WERI-Rb-1 (cell line): ENCODE measurements around the gene CYP27C1.

Source experiments
- DNase-seq: peaks from one replicate; pipeline ENCODE4 v3.0.0-alpha.2; 2020
- H3K27ac ChIP-seq: fragments of 250-450 bp; sonication (Bioruptor Pico); 2 replicates; pipeline ENCODE4 v1.5.1; 2020; ENCODE audit warnings: mild to moderate bottlenecking, moderate library complexity
- H3K27me3 ChIP-seq: fragments of 250-450 bp; sonication (Bioruptor Pico); 2 replicates; pipeline ENCODE4 v1.5.1; 2021; ENCODE audit warnings: mild to moderate bottlenecking, low read depth, moderate library complexity; ENCODE audit not compliant: insufficient read depth, severe bottlenecking
- H3K36me3 ChIP-seq: fragments of 250-450 bp; sonication (Bioruptor Pico); 2 replicates; pipeline ENCODE4 v1.5.1; 2020; ENCODE audit warnings: mild to moderate bottlenecking, moderate library complexity
- H3K4me3 ChIP-seq: 2 replicates; pipeline ENCODE4 v1.5.1; 2011; ENCODE audit warnings: low read depth, mild to moderate bottlenecking, control low read depth, low read length
- H3K9me3 ChIP-seq: fragments of 250-450 bp; sonication (Bioruptor Pico); 2 replicates; pipeline ENCODE4 v1.5.1; 2021; ENCODE audit warnings: mild to moderate bottlenecking, moderate library complexity; ENCODE audit not compliant: severe bottlenecking
- CTCF ChIP-seq: IDR thresholded peaks from 2 replicates; pipeline ENCODE4 v1.5.1; 2011; ENCODE audit warnings: low read depth, mild to moderate bottlenecking, control low read depth, inconsistent platforms, low read length

The CYP27C1 gene

DNA sequence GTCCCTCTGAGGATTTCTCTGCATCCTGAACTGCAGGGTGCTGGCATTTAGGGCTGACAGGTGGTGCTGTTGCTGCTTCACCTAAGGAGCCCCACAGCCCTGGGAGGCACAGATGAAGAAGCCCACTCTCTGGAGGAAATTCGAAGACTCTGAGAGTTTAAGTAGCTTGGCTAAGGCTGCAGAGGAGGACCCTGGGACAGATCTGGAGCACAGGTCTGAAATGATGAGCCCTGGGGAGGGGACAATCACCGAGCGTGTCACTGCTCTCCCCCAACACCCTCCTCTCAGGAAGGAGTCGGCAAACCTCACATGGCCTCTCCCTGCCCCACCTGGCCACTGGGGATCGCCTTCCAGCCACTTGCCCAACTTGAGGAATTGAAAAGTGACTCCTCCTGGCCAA lies 18.6 kb downstream of the CYP27C1 start:
- peak; percentile 24 for DNase-seq
- H3K9me3 ChIP-seq, result no peaks in the 10 kb centered on the region
- no peak overlapping the region for H3K27ac ChIP-seq
- no peaks in the 10 kb centered on the region for H3K27me3 ChIP-seq
- no peak overlapping the region for H3K4me3 ChIP-seq
- peak; percentile 37 for TF ChIP-seq CTCF
- H3K36me3 ChIP-seq, result no peaks in the 10 kb centered on the region

DNA sequence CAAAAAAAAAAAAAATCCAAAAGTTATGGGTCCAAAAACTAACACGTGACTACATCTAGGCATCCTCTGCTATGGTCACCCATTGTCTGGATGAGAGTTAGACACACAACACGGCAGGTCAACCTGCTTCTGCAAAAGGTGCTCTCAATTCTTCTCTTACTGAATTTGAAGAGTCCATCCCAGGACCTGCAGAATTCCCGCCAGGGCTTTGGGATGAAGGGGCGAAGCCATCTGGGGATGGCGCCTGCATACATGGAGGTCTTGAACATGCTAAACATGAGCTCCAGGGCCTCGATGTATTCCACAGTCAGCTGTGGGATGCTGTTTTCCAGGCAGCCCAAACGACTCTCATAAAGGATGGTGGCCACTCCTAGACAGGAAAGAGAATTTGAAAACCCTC lies 19.1 kb downstream of the CYP27C1 start:
- Histone ChIP-seq H3K27me3 (no peaks in the 10 kb centered on the region), H3K9me3 (no peaks in the 10 kb centered on the region), H3K27ac (no peak overlapping the region), H3K36me3 (no peaks in the 10 kb centered on the region), H3K4me3 (no peak overlapping the region)
- TF ChIP-seq CTCF, result no peak
- DNase-seq, result no peak

- TF ChIP-seq CTCF, result no peak
- H3K27me3 ChIP-seq, result no peaks in the 10 kb centered on the region
- H3K36me3 ChIP-seq, result no peaks in the 10 kb centered on the region
- DNase-seq, result no peak
- no peak overlapping the region for H3K4me3 ChIP-seq
- H3K9me3 ChIP-seq, result no peaks in the 10 kb centered on the region
- H3K27ac ChIP-seq, result no peak overlapping the region
Measured at GRCh38 chr2:127199223-127199622, 20.9 kb downstream of the CYP27C1 start.

- TF ChIP-seq CTCF, result peak; percentile 93
- Histone ChIP-seq H3K27me3 (no peaks in the 10 kb centered on the region), H3K36me3 (no peaks in the 10 kb centered on the region), H3K4me3 (no peak overlapping the region), H3K27ac (no peak overlapping the region), H3K9me3 (no peaks in the 10 kb centered on the region)
- DNase-seq, result peak; percentile 87
Measured at GRCh38 chr2:127197475-127198385, 22.4 kb downstream of the CYP27C1 start.

- TF ChIP-seq CTCF, result peak; percentile 84
- no peak overlapping the region for H3K27ac ChIP-seq
- no peak overlapping the region for H3K4me3 ChIP-seq
- H3K27me3 ChIP-seq, result no peaks in the 10 kb centered on the region
- H3K9me3 ChIP-seq, result no peaks in the 10 kb centered on the region
- DNase-seq, result no peak
- no peaks in the 10 kb centered on the region for H3K36me3 ChIP-seq
Measured at GRCh38 chr2:127196998-127197397, 23.1 kb downstream of the CYP27C1 start.
